Activated naive CD4-positive, alpha-beta T cell treated with anti-CD3 and anti-CD28 coated beads, Interleukin-2, amount 50 U/mL, for 72 hours (primary cell): ENCODE results near the gene DDX1. TPM values are rescaled to one million over a fixed set of nuclear protein-coding genes. Genes with fewer than 3 reads are reported as not detected.
"Not testable (repeated sequence)": the region's sequence is repeated elsewhere in the genome, so short reads cannot be mapped to it uniquely, and the experiment has no call there.

Experiments used
- ATAC-seq, 2 donors: fragments of 150-1000 bp; cut with Tn5 transposase; 2 replicates each; pipeline ENCODE4 v1.10.0; 2021; ENCODE audit warnings: mild to moderate bottlenecking in 2 of 2, moderate library complexity in 2 of 2
- DNase-seq, 2 donors: peaks; one replicate each; pipeline ENCODE4 v3.0.0; 2021 to 2022; ENCODE audit warnings: low spot score in 2 of 2
- H3K27ac Mint-ChIP-seq, 2 donors: one replicate each; pipeline ENCODE4 v1.8.0; 2022; ENCODE audit warnings: mild to moderate bottlenecking in 2 of 2, mixed read lengths in 2 of 2
- H3K36me3 Mint-ChIP-seq, 2 donors: one replicate each; pipeline ENCODE4 v1.8.0; 2022; ENCODE audit warnings: mixed read lengths in 2 of 2
- H3K9me3 Mint-ChIP-seq, 2 donors: one replicate each; pipeline ENCODE4 v1.8.0; 2022; ENCODE audit warnings: mixed read lengths in 2 of 2
- total RNA-seq, 2 donors: library from RNA; stranded (reverse); gene quantifications; one replicate each; pipeline ENCODE4 v1.2.3, GENCODE V29; 2022

The DDX1 gene
- total RNA-seq, 2 donors from 2014 or later = 30.4 to 82.4 TPM

- ATAC-seq = no peak
- Mint-ChIP-seq H3K9me3 (no peaks in the 10 kb centered on the region), H3K27ac (no peak overlapping the region), H3K36me3 (peaks cover 6 to 28% of the 10 kb centered on the region in 2 donors)
- no peak for DNase-seq
Observed at GRCh38 chr2:15618449-15618855, 26.8 kb downstream of the DDX1 start.

GRCh38 chr2:15619076-15619475, 27.4 kb downstream of the DDX1 start:
- Mint-ChIP-seq H3K27ac (no peak overlapping the region), H3K9me3 (peaks cover 0 to 4% of the 10 kb centered on the region in 2 donors), H3K36me3 (peaks cover 8 to 31% of the 10 kb centered on the region in 2 donors)
- peak in 1 of 2 donors; percentile 11 for ATAC-seq
- DNase-seq = no peak

- H3K36me3 Mint-ChIP-seq = peaks cover 12 to 35% of the 10 kb centered on the region in 2 donors
- no peak for DNase-seq
Observed at GRCh38 chr2:15619510-15619909, 27.8 kb downstream of the DDX1 start.

GRCh38 chr2:15619938-15620337, 28.3 kb downstream of the DDX1 start:
- ATAC-seq (no peak), DNase-seq (no peak)
- Mint-ChIP-seq H3K9me3 (peaks cover 0 to 8% of the 10 kb centered on the region in 2 donors), H3K36me3 (peaks cover 14 to 38% of the 10 kb centered on the region in 2 donors), H3K27ac (peak overlapping the region in 1 of 2 donors; percentile 74)

More at GRCh38 chr2:15619510-15619909, 27.8 kb downstream of the DDX1 start:
- H3K27ac Mint-ChIP-seq = peak overlapping the region in 1 of 2 donors; percentile 44
- H3K9me3 Mint-ChIP-seq = peaks cover 0 to 8% of the 10 kb centered on the region in 2 donors
- ATAC-seq = no peak

GRCh38 chr2:15620340-15620739, 28.7 kb downstream of the DDX1 start:
- H3K9me3 Mint-ChIP-seq = peaks cover 0 to 8% of the 10 kb centered on the region in 2 donors
- H3K27ac Mint-ChIP-seq = peak overlapping the region in 1 of 2 donors; percentile 74
- peaks cover 11 to 36% of the 10 kb centered on the region in 2 donors for H3K36me3 Mint-ChIP-seq
- no peak for DNase-seq
- ATAC-seq = no peak

GRCh38 chr2:15620857-15621471, 29.3 kb downstream of the DDX1 start:
- DNase-seq (no peak), ATAC-seq (no peak)
- Mint-ChIP-seq H3K27ac (no peak overlapping the region), H3K36me3 (peaks cover 10 to 32% of the 10 kb centered on the region in 2 donors), H3K9me3 (peaks cover 0 to 8% of the 10 kb centered on the region in 2 donors)

GRCh38 chr2:15621472-15621870, 29.8 kb downstream of the DDX1 start:
- H3K9me3 Mint-ChIP-seq, DNase-seq, ATAC-seq, H3K27ac Mint-ChIP-seq: not testable (repeated sequence)
- H3K36me3 Mint-ChIP-seq = peaks cover 10 to 32% of the 10 kb centered on the region in 2 donors

- Mint-ChIP-seq H3K9me3 (peaks cover 0 to 8% of the 10 kb centered on the region in 2 donors), H3K27ac (peak overlapping the region in 1 of 2 donors; percentile 68), H3K36me3 (peaks cover 10 to 32% of the 10 kb centered on the region in 2 donors)
- DNase-seq (no peak), ATAC-seq (no peak)
Observed at GRCh38 chr2:15622214-15622613, 30.5 kb downstream of the DDX1 start.

GRCh38 chr2:15622614-15623480, 31.2 kb downstream of the DDX1 start:
- peaks cover 10 to 32% of the 10 kb centered on the region in 2 donors for H3K36me3 Mint-ChIP-seq

GRCh38 chr2:15623481-15623796, 31.8 kb downstream of the DDX1 start:
- DNase-seq = no peak
- ATAC-seq = no peak
- peaks cover 0 to 8% of the 10 kb centered on the region in 2 donors for H3K9me3 Mint-ChIP-seq
- H3K27ac Mint-ChIP-seq = no peak overlapping the region
- H3K36me3 Mint-ChIP-seq = peaks cover 10 to 32% of the 10 kb centered on the region in 2 donors

More at GRCh38 chr2:15622614-15623480, 31.2 kb downstream of the DDX1 start:
- Mint-ChIP-seq H3K27ac (no peak overlapping the region), H3K9me3 (peaks cover 0 to 8% of the 10 kb centered on the region in 2 donors)
- ATAC-seq (no peak), DNase-seq (no peak)

GRCh38 chr2:15623898-15624541, 32.4 kb downstream of the DDX1 start:
- H3K27ac Mint-ChIP-seq = peak overlapping the region in 1 of 2 donors; percentile 13
- peaks cover 0 to 8% of the 10 kb centered on the region in 2 donors for H3K9me3 Mint-ChIP-seq
- DNase-seq (no peak), ATAC-seq (no peak)
- peaks cover 10 to 32% of the 10 kb centered on the region in 2 donors for H3K36me3 Mint-ChIP-seq

- H3K36me3 Mint-ChIP-seq = peaks cover 10 to 32% of the 10 kb centered on the region in 2 donors
- no peak for DNase-seq
- ATAC-seq = no peak
- peaks cover 0 to 8% of the 10 kb centered on the region in 2 donors for H3K9me3 Mint-ChIP-seq
- H3K27ac Mint-ChIP-seq = no peak overlapping the region
Observed at GRCh38 chr2:15624903-15625302, 33.2 kb downstream of the DDX1 start.

GRCh38 chr2:15625344-15626036, 33.8 kb downstream of the DDX1 start:
- H3K36me3 Mint-ChIP-seq = peaks cover 10 to 32% of the 10 kb centered on the region in 2 donors
- no peak overlapping the region for H3K27ac Mint-ChIP-seq
- DNase-seq (no peak), ATAC-seq (no peak)
- peaks cover 0 to 8% of the 10 kb centered on the region in 2 donors for H3K9me3 Mint-ChIP-seq

- no peak for ATAC-seq
- Mint-ChIP-seq H3K27ac (no peak overlapping the region), H3K36me3 (peaks cover 10 to 28% of the 10 kb centered on the region in 2 donors), H3K9me3 (peaks cover 0 to 8% of the 10 kb centered on the region in 2 donors)
- DNase-seq = no peak
Observed at GRCh38 chr2:15626126-15626525, 34.5 kb downstream of the DDX1 start.

GRCh38 chr2:15626967-15627366, 35.3 kb downstream of the DDX1 start:
- DNase-seq (no peak), ATAC-seq (no peak)
- peaks cover 0 to 8% of the 10 kb centered on the region in 2 donors for H3K9me3 Mint-ChIP-seq
- H3K36me3 Mint-ChIP-seq = peaks cover 10 to 26% of the 10 kb centered on the region in 2 donors
- H3K27ac Mint-ChIP-seq = no peak overlapping the region
